Gastrocnemius medialis (tissue), 4 donors: ENCODE results near the gene MEX3A.

Experiments
- CTCF ChIP-seq, 5 experiments: fragments of 450-650 bp in 3 of 5; fragments of 200-600 bp in 2 of 5; sonication (generic) in 2 of 5; IDR thresholded peaks in 4 of 5; conservative IDR thresholded peaks in 1 of 5; 1 replicate in 4 of 5; 2 replicates in 1 of 5; pipeline ENCODE4 v1.5.1; 2016 to 2019; ENCODE audit warnings: antibody characterized with exemption in 5 of 5, mild to moderate bottlenecking in 3 of 5, moderate library complexity in 3 of 5
- POLR2A ChIP-seq, 2 donors: fragments of 450-650 bp; IDR thresholded peaks; one replicate each; pipeline ENCODE4 v1.6.1; 2017; ENCODE audit warnings: antibody characterized with exemption in 2 of 2, mild to moderate bottlenecking in 2 of 2, moderate library complexity in 2 of 2

GRCh38 chr1:156098784-156099183 lies 16.5 kb upstream of the MEX3A start:
- TF ChIP-seq CTCF (IDR thresholded peaks at IDR 0.05 in 4 of 5, conservative IDR thresholded peaks at IDR 0.05 in 1 of 5): no peak
- no peak for TF ChIP-seq POLR2A (IDR thresholded peaks at IDR 0.05)
